GM12874 (cell line): ENCODE measurements around the gene TAF1B.

Experiments
- TF ChIP-seq, protein P1 (sequence below): IDR thresholded peaks from 2 replicates; pipeline ENCODE4 v1.5.1; 2011; ENCODE audit warnings: low read depth, mild to moderate bottlenecking, control low read depth, low read length, moderate library complexity; ENCODE audit not compliant: insufficient read depth

Gene TAF1B

DNA sequence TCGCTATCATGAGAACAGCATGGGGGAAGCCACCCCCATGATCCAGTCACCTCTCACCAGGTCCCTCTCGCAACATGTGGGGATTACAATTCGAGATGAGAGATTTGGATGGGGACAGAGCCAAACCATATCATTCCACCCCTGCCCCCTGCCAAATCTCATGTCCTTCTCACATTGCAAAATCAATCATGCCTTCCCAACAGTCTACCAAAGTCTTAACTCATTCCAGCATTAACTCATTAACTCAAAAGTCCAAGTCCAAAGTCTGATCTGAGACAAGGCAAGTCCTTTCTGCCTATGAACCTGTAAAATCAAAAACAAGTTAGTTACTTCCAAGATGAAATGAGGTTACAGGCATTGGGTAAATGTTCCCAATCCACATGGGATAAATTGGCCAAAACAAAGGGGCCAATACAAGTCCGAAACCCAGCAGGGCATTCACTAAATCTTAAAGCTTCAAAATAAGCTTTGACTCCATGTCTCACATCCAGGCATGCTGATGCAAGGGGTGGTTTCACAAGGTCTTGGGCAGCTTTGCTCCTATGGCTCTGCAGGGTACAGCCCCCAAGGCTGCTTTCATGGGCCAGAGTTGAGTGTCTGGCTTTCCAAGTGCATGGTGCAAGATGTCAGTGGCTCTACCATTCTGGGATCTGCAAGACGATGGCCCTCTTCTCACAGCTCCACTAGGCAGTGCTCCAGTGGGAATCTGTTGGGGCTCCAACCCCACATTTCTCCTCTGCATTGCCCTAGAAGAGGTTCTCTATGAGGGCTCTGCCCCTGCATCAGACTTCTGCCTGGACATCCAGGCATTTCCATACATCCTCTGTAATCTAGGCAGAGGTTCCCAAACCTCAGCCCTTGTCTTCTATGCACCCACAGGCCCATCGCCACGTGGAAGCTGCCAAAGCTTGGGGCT lies 14.8 kb downstream of the TAF1B start:
- TF ChIP-seq, protein P1, sequence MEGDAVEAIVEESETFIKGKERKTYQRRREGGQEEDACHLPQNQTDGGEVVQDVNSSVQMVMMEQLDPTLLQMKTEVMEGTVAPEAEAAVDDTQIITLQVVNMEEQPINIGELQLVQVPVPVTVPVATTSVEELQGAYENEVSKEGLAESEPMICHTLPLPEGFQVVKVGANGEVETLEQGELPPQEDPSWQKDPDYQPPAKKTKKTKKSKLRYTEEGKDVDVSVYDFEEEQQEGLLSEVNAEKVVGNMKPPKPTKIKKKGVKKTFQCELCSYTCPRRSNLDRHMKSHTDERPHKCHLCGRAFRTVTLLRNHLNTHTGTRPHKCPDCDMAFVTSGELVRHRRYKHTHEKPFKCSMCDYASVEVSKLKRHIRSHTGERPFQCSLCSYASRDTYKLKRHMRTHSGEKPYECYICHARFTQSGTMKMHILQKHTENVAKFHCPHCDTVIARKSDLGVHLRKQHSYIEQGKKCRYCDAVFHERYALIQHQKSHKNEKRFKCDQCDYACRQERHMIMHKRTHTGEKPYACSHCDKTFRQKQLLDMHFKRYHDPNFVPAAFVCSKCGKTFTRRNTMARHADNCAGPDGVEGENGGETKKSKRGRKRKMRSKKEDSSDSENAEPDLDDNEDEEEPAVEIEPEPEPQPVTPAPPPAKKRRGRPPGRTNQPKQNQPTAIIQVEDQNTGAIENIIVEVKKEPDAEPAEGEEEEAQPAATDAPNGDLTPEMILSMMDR, result no peak

DNA sequence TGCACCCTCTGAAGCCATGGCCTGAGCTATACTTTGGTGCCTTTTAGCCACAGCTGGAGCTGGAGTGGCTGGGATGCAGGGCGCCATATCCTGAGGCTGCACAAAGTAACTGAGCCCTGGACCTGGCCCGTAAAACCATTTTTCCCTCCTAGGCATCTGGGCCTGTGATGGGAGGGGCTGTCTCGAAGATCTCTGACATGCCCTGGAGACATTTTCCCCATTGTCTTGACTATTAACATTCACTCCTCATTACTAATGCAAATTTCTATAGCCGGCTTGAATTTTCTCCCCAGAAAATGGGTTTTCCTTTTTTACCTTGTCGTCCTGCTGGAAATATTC lies 15.4 kb downstream of the TAF1B start:
- TF ChIP-seq, protein P1, result no peak

GRCh38 chr2:9867881-9868280 lies 24.6 kb downstream of the TAF1B start:
- TF ChIP-seq, protein P1, result no peak

- TF ChIP-seq, protein P1, result no peak
These were observed 30.1 kb downstream of the TAF1B start for GRCh38 chr2:9873337-9873736.

DNA sequence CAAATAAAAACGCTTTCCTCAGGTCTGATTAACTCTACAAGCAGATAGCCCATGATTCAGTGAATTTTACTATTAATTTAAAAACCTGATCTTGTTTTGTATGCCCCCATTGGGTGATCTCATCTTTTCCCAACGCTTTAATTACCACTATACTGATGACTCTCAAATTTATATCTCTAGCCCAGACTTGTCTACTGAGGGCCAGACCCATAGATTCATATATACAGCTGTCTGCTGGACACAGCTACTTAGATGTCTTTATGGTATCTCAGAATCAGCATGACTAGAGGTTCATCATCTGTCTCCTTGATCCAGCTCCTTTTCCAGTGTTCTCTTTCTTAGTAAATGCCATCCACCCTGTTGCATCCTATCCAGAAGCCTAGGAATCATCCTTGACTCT lies 33.8 kb downstream of the TAF1B start:
- TF ChIP-seq, protein P1, result no peak

DNA sequence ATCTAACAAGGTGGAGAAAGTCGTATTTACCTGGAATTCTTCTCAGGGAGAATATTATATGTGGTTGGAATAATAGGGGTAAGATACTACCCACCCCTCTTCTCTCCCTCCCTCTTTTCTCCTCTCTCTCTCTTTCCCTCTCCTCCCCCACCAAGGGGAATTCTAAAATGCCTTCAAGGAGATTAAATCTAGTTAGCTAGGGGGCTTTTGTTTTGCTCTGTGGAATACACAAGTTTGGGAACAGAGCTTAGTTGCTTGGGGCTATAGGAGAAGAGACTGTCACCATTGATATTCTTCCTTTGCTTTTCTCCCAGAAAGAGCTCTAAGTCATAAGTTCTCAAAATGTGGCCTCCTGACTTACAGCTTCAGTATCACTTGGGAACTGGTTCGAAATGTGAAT lies 34.5 kb downstream of the TAF1B start:
- TF ChIP-seq, protein P1, result no peak

DNA sequence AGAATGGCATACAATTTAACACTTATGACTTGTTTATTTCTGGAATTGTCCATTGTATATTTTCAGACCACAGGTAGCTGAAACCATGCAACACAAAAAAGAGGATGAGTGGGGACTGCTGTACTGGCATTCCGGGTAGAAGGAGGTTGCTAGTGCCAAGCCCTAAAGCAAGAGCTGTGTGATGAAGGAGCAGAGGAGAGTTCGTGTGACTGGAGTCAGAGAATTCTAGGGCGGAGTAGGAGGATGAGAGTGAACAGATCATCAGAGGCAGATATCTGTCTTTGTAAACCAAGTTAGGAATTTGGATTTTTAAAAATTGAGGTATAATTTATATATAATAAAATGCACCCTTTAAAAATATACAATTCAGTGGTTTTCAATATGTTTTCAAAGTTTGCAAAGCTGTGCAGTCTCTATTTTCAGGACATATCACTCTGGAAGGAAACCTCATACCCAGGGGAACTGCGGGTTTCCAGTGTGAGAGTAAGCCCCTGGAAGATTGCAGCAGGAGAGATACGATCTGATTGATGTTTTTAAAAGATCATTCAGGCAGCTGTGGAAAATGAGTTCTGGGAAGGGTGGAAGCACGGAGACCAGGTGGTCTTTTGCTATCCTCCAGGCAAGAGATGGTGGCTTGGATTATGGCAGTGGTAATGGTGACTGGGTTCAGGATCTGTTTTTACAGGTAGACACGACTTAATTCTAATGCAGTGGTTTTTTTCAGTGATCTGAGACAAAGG lies 36.4 kb downstream of the TAF1B start:
- TF ChIP-seq, protein P1, result no peak
